Osteoblast (primary cell): Measurements from ENCODE around the gene COL23A1. TPM values are rescaled to one million over a fixed set of nuclear protein-coding genes. Genes with fewer than 3 reads are reported as not detected.
A peak's percentile ranks its signal among the peaks of the same experiment; 100 is the strongest.

Experiments
- DNase-seq: peaks from one replicate; pipeline ENCODE4 v3.0.0; 2011; ENCODE audit warnings: low spot score, mixed read lengths; ENCODE audit not compliant: insufficient read length; ENCODE audit errors: missing footprints
- H2AFZ ChIP-seq: 2 replicates; pipeline ENCODE4 v1.6.0; 2011; ENCODE audit warnings: mild to moderate bottlenecking, low read length
- H3K27ac ChIP-seq: 2 replicates; pipeline ENCODE4 v1.5.1; 2011; ENCODE audit warnings: mild to moderate bottlenecking, low read depth, low read length, moderate library complexity
- H3K27me3 ChIP-seq: 2 replicates; pipeline ENCODE4 v1.6.0; 2012; ENCODE audit warnings: mild to moderate bottlenecking, control low read depth, inconsistent platforms, low read length, moderate library complexity; ENCODE audit not compliant: insufficient read depth
- H3K36me3 ChIP-seq: 2 replicates; pipeline ENCODE4 v1.5.1; 2011; ENCODE audit warnings: mild to moderate bottlenecking, low read length, control low read depth, moderate library complexity; ENCODE audit not compliant: insufficient read depth
- H3K4me1 ChIP-seq: 2 replicates; pipeline ENCODE4 v1.5.1; 2011; ENCODE audit warnings: mild to moderate bottlenecking, low read length, control low read depth, moderate library complexity; ENCODE audit not compliant: insufficient read depth
- H3K4me2 ChIP-seq: 2 replicates; pipeline ENCODE4 v1.6.0; 2011; ENCODE audit warnings: mild to moderate bottlenecking, low read length; ENCODE audit not compliant: insufficient read depth
- H3K4me3 ChIP-seq: fragments of 200-600 bp; sonication (generic); 3 replicates; pipeline ENCODE4 v1.5.1; 2012; ENCODE audit warnings: mild to moderate bottlenecking, low read length, inconsistent platforms; ENCODE audit not compliant: insufficient read depth
- H3K79me2 ChIP-seq: 2 replicates; pipeline ENCODE4 v1.6.0; 2012; ENCODE audit warnings: mild to moderate bottlenecking, low read length, control low read depth, inconsistent platforms; ENCODE audit not compliant: insufficient read depth
- H3K9me3 ChIP-seq: 2 replicates; pipeline ENCODE4 v1.5.1; 2011; ENCODE audit warnings: low read depth, low read length, control low read depth
- H4K20me1 ChIP-seq: 2 replicates; pipeline ENCODE4 v1.6.0; 2012; ENCODE audit warnings: mild to moderate bottlenecking, low read length, control low read depth; ENCODE audit not compliant: insufficient read depth
- total RNA-seq: library from RNA; depleted of rRNA; stranded (reverse); fragments of >200 nt; gene quantifications from 2 replicates; pipeline ENCODE4 v1.2.3, GENCODE V29; 2012
- TF ChIP-seq, protein P1 (sequence below): IDR thresholded peaks from 2 replicates; pipeline ENCODE4 v1.5.1; 2011; ENCODE audit warnings: mild to moderate bottlenecking, low read depth, low read length, moderate library complexity; ENCODE audit errors: extremely low read depth

Gene COL23A1
- total RNA-seq, 1 donor: under 0.01 TPM

DNA sequence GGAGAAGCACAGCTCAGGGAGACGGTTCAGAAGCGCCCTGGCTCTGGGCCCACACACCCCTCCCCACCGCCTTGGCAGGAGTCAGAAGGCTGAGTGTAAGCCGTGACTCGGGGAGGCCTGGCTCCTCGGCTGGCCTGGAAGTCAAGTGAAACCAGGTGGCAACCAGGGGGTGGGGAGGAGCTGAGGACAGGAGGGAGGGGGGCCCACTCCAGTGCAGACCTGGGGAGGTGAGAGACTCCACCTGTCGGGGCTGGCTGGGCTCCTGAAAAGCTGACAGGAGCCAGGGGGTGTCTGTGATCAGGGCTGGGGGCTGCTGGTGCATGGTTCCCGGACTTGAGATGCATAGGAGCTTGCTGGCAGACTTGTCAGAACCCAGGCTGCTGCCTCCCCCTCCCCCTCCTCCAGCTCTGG, 207.4 kb downstream of the COL23A1 start:
- H4K20me1 ChIP-seq: no peaks in the 10 kb centered on the region
- no peaks in the 10 kb centered on the region for H3K27me3 ChIP-seq
- no peak overlapping the region for H2AFZ ChIP-seq
- no peaks in the 10 kb centered on the region for H3K36me3 ChIP-seq
- no peak overlapping the region for H3K4me2 ChIP-seq
- DNase-seq: peak; percentile 49
- H3K4me1 ChIP-seq: no peaks in the 10 kb centered on the region
- H3K79me2 ChIP-seq: no peaks in the 10 kb centered on the region
- TF ChIP-seq, protein P1, sequence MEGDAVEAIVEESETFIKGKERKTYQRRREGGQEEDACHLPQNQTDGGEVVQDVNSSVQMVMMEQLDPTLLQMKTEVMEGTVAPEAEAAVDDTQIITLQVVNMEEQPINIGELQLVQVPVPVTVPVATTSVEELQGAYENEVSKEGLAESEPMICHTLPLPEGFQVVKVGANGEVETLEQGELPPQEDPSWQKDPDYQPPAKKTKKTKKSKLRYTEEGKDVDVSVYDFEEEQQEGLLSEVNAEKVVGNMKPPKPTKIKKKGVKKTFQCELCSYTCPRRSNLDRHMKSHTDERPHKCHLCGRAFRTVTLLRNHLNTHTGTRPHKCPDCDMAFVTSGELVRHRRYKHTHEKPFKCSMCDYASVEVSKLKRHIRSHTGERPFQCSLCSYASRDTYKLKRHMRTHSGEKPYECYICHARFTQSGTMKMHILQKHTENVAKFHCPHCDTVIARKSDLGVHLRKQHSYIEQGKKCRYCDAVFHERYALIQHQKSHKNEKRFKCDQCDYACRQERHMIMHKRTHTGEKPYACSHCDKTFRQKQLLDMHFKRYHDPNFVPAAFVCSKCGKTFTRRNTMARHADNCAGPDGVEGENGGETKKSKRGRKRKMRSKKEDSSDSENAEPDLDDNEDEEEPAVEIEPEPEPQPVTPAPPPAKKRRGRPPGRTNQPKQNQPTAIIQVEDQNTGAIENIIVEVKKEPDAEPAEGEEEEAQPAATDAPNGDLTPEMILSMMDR: no peak
- H3K9me3 ChIP-seq: no peaks in the 10 kb centered on the region
- H3K4me3 ChIP-seq: no peak overlapping the region
- H3K27ac ChIP-seq: no peak overlapping the region

DNA sequence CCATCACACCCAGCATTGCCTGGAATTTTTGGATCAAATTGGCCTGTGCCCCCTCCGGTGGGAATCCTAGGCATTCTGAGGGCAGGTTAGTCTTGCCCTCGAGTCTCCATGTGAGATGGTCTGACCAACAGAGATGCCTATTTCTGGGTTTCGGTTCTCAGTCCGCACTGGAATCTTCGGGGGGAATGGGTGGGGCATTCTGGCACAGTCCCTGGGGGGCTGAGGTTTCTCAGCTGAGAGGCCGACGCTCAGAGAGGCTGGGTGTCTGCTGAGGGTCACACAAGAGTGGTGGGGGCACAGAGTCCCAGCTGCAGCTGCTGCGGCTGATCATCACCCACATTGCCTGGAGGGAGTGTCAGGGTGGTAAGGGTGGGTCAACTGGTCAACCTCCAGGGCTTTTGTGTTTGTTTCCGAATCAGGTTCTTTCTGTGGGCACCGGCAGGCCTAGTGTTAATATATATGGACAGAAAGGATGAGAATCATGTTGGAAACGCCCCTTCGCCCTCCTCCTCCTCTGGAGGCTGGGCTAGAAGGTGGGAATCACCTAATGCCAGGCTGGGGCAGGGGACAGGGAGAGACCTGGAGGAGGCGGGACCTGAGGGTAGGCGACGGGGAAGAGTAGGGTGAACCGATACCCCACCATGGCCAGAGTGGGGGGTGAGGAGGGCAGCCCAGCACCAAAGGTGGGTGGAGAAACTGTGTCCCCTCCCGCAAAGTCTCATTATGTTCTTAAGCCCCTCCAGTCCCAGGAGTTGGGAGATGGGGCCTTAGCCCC, 208.1 kb downstream of the COL23A1 start:
- Histone ChIP-seq H3K27me3 (no peaks in the 10 kb centered on the region), H3K36me3 (no peaks in the 10 kb centered on the region), H3K4me2 (no peak overlapping the region), H3K9me3 (no peaks in the 10 kb centered on the region), H4K20me1 (no peaks in the 10 kb centered on the region), H3K79me2 (no peaks in the 10 kb centered on the region), H3K27ac (no peak overlapping the region), H2AFZ (no peak overlapping the region), H3K4me1 (no peaks in the 10 kb centered on the region), H3K4me3 (no peak overlapping the region)
- DNase-seq: peak; percentile 48
- TF ChIP-seq, protein P1: no peak

DNA sequence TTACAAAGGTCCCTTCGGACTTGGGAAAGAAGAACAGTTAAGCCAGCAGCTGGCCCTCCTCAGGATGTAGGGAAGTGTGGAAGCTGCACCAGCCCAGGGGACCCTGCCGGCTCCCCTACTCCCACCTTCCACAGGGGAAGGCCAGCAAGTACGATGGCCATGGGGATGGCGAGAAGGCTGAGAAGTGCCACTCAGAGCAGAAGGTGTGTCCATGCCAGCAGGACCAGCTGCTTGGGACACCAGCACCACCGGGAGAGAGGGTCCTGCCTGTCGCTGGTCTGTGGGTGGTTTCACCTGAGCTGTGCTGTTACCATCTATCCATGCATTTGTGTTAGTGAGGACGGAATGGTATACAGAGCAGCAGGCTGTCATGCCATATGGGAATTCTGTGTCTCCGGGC, 209.0 kb downstream of the COL23A1 start:
- H3K9me3 ChIP-seq: no peaks in the 10 kb centered on the region

DNA sequence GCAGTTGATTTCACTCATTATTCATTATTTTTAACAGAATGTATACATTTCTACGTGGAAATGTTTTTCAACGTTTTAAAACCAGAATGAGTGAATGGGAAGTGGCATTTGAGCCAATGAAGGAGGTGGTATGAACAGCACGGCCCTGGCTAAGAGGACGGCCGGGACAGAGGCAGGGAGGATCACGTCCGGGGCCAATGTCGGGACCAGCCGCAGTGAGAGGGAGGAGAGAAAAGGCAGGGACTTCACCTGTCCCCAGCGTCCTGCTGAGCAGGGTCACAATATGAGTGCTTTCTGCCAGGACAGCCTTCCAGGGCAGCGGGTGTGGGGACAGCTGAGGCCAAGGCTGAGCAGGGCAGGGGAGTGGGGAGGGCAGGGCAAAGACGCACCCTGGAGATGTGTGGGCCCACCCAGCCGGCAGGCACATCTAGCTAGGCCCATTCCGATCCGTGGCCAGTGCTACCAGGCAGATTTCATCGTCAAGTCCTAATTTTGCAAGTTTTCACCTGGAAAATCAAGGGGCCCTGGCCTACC, 209.6 kb downstream of the COL23A1 start:
- H2AFZ ChIP-seq: no peak overlapping the region
- no peaks in the 10 kb centered on the region for H3K9me3 ChIP-seq
- H3K4me2 ChIP-seq: no peak overlapping the region
- H3K27me3 ChIP-seq: no peaks in the 10 kb centered on the region
- no peak overlapping the region for H3K27ac ChIP-seq
- H3K4me1 ChIP-seq: no peaks in the 10 kb centered on the region
- no peaks in the 10 kb centered on the region for H3K79me2 ChIP-seq
- no peak overlapping the region for H3K4me3 ChIP-seq
- H3K36me3 ChIP-seq: no peaks in the 10 kb centered on the region
- no peaks in the 10 kb centered on the region for H4K20me1 ChIP-seq
- TF ChIP-seq, protein P1: no peak
- DNase-seq: peak; percentile 66

More for the DNA sequence above, 209.0 kb downstream of the COL23A1 start:
- Histone ChIP-seq H3K27ac (no peak overlapping the region), H3K36me3 (no peaks in the 10 kb centered on the region), H3K4me3 (no peak overlapping the region), H4K20me1 (no peaks in the 10 kb centered on the region), H3K27me3 (no peaks in the 10 kb centered on the region), H3K4me2 (no peak overlapping the region), H3K4me1 (no peaks in the 10 kb centered on the region), H3K79me2 (no peaks in the 10 kb centered on the region), H2AFZ (no peak overlapping the region)
- peak; percentile 71 for DNase-seq
- TF ChIP-seq, protein P1: no peak
